Mucosa of descending colon (tissue), 3 donors: ENCODE measurements around the gene OR4X1. TPM values are rescaled to one million over a fixed set of nuclear protein-coding genes. Genes with fewer than 3 reads are reported as not detected.
"Not testable (repeated sequence)": the region's sequence is repeated elsewhere in the genome, so short reads cannot be mapped to it uniquely, and the experiment has no call there.

Experiments
- ATAC-seq: fragments of 200-7000 bp; cut with Tn5 transposase; one replicate; pipeline ENCODE4 v1.9.1; 2020; ENCODE audit warnings: mild to moderate bottlenecking, moderate library complexity
- DNase-seq, 3 donors: peaks; one replicate each; pipeline ENCODE4 v3.0.0-alpha.2; 2020
- H3K36me3 ChIP-seq: fragments of 200-600 bp; one replicate; pipeline ENCODE4 v1.8.0; 2021; ENCODE audit warnings: low read depth, mild to moderate bottlenecking
- H3K4me1 ChIP-seq: fragments of 200-600 bp; one replicate; pipeline ENCODE4 v1.8.0; 2021; ENCODE audit warnings: low read depth, mild to moderate bottlenecking
- H3K4me3 ChIP-seq: fragments of 200-600 bp; one replicate; pipeline ENCODE4 v1.8.0; 2021; ENCODE audit warnings: mild to moderate bottlenecking
- H3K9me3 ChIP-seq: fragments of 200-600 bp; one replicate; pipeline ENCODE4 v1.8.0; 2021; ENCODE audit warnings: mild to moderate bottlenecking
- CTCF ChIP-seq: fragments of 200-600 bp; IDR thresholded peaks from one replicate; pipeline ENCODE4 v1.8.0; 2022; ENCODE audit warnings: antibody characterized with exemption, mild to moderate bottlenecking
- intact Hi-C, 2 donors: fragments of 100-400 bp; cut with DNase I in 1 of 2; cut with micrococcal nuclease in 1 of 2; formaldehyde crosslinking; loops; one replicate each; pipeline versions ENCODE4 v1.11.0 to v1.11.1; 2022; cut with DNase I, micrococcal nuclease
- long read RNA-seq, 2 donors: library from polyadenylated mRNA; unstranded; transcript quantifications; one replicate each; pipeline ENCODE4 v2.0.0, GENCODE V29; 2019 to 2021
- total RNA-seq, 3 donors: library from RNA; stranded (reverse); fragmentation: NEBNext Ultra II Directional in 2 of 3; extraction: Animal tissue kit (Norgen Biotek cat#: 25700) in 2 of 3; gene quantifications; one replicate each; pipeline versions ENCODE4 v1.2.1 to v1.2.4, GENCODE V29; 2021 to 2023
- donor health status: DM: no; HTN: no; CAD: no; lungs with moderate emphysema.
- donor health status: DM: no; HTN: no; CAD: no.
- donor health status: DM: no; HTN: yes; CAD: no.

Gene OR4X1
- total RNA-seq = not detected
- long read RNA-seq, donor 1 = 0 reads
- long read RNA-seq, donor 2 = 0 reads

- H3K9me3 ChIP-seq = no peaks in the 10 kb centered on the region
- no peak for TF ChIP-seq CTCF
- DNase-seq = no peak
- H3K4me1 ChIP-seq = no peaks in the 10 kb centered on the region
- intact Hi-C loops = no loop called here
- H3K4me3 ChIP-seq = no peak within 1 kb of the TSS
- ATAC-seq = no peak
- H3K36me3 ChIP-seq = no peaks in the 10 kb centered on the region
These were observed at the start of gene OR4X1 for GRCh38 chr11:48263423-48263911. Gene OR4X1, plus strand, starts transcription at chr11:48263861. Its CDS starts 0 bp downstream, at chr11:48263861.

GRCh38 chr11:48216510-48216909 is 47.2 kb upstream of the OR4X1 start, which contains the start of gene OR4B1:
Gene OR4B1, plus strand, starts transcription at chr11:48216810. Its CDS starts 0 bp downstream, at chr11:48216810.
- H3K4me1 ChIP-seq = no peaks in the 10 kb centered on the region
- no peak within 1 kb of the TSS for H3K4me3 ChIP-seq
- H3K36me3 ChIP-seq = no peaks in the 10 kb centered on the region
- intact Hi-C loops = no loop called here
- DNase-seq = no peak
- ATAC-seq = no peak
- H3K9me3 ChIP-seq = no peaks in the 10 kb centered on the region
- no peak for TF ChIP-seq CTCF

GRCh38 chr11:48228761-48229160 is 34.9 kb upstream of the OR4X1 start:
- no peak overlapping the region for H3K4me3 ChIP-seq
- intact Hi-C loops = no loop called here
- no peak for TF ChIP-seq CTCF
- DNase-seq (no peak), ATAC-seq (no peak)
- peaks cover 6% of the 10 kb centered on the region for H3K9me3 ChIP-seq
- no peaks in the 10 kb centered on the region for H3K4me1 ChIP-seq
- no peaks in the 10 kb centered on the region for H3K36me3 ChIP-seq

GRCh38 chr11:48230057-48230456 is 33.6 kb upstream of the OR4X1 start:
- H3K4me3 ChIP-seq, DNase-seq, H3K36me3 ChIP-seq, H3K4me1 ChIP-seq, H3K9me3 ChIP-seq, intact Hi-C loops, ATAC-seq: not testable (repeated sequence)

- no peaks in the 10 kb centered on the region for H3K4me1 ChIP-seq
- DNase-seq (no peak), ATAC-seq (no peak)
- no peaks in the 10 kb centered on the region for H3K36me3 ChIP-seq
- no peaks in the 10 kb centered on the region for H3K9me3 ChIP-seq
- no peak overlapping the region for H3K4me3 ChIP-seq
- TF ChIP-seq CTCF = no peak
- intact Hi-C loops = no loop called here
These were observed 25.9 kb upstream of the OR4X1 start for GRCh38 chr11:48237727-48238126.

GRCh38 chr11:48242501-48242900 is 21.2 kb upstream of the OR4X1 start:
- intact Hi-C loops = no loop called here
- ATAC-seq (no peak), DNase-seq (no peak)
- TF ChIP-seq CTCF = no peak
- Histone ChIP-seq H3K9me3 (no peaks in the 10 kb centered on the region), H3K4me3 (no peak overlapping the region), H3K4me1 (no peaks in the 10 kb centered on the region), H3K36me3 (no peaks in the 10 kb centered on the region)
